Activated B cell treated with CpG ODN at 0.5 μM for 24 hours (primary cell): ENCODE measurements around the gene SH3RF3. TPM values are rescaled to one million over a fixed set of nuclear protein-coding genes. Genes with fewer than 3 reads are reported as not detected.

Source experiments
- ATAC-seq: fragments of 200-7000 bp; cut with Tn5 transposase; one replicate; pipeline ENCODE4 v1.10.0; 2021; ENCODE audit warnings: low read depth, mild to moderate bottlenecking, moderate library complexity
- CTCF ChIA-PET: fragments of 350-600 bp; sonication (Branson Sonifier 250); formaldehyde crosslinking; loops from one replicate; lab custom pipeline; 2021; ENCODE audit warnings: antibody characterized with exemption; lab: Charles Lee
- POLR2A ChIA-PET: fragments of 350-600 bp; sonication (Branson Sonifier 250); formaldehyde crosslinking; loops from one replicate; lab custom pipeline; 2021; ENCODE audit warnings: antibody characterized with exemption; lab: Charles Lee
- DNase-seq: peaks from one replicate; pipeline ENCODE4 v3.0.0; 2022
- H3K27ac Mint-ChIP-seq: one replicate; pipeline ENCODE4 v1.8.0; 2020; ENCODE audit warnings: mixed read lengths
- H3K27me3 Mint-ChIP-seq: one replicate; pipeline ENCODE4 v1.8.0; 2021; ENCODE audit warnings: mixed read lengths
- H3K36me3 Mint-ChIP-seq: one replicate; pipeline ENCODE4 v1.8.0; 2021; ENCODE audit warnings: low read depth, mixed read lengths
- H3K4me1 Mint-ChIP-seq: one replicate; pipeline ENCODE4 v1.8.0; 2021; ENCODE audit warnings: mixed read lengths
- H3K4me3 Mint-ChIP-seq: one replicate; pipeline ENCODE4 v1.8.0; 2020; ENCODE audit warnings: mild to moderate bottlenecking, mixed read lengths
- H3K9me3 Mint-ChIP-seq: one replicate; pipeline ENCODE4 v1.8.0; 2020; ENCODE audit warnings: mixed read lengths
- intact Hi-C: fragments of 100-400 bp; cut with micrococcal nuclease; formaldehyde crosslinking; loops from one replicate; pipeline ENCODE4 v1.15.1; 2024
- total RNA-seq: library from RNA; stranded (reverse); gene quantifications from 2 replicates; pipeline ENCODE4 v1.2.3, GENCODE V29; 2022
- TF ChIP-seq, protein P1 (sequence below): fragments of 200-600 bp; IDR thresholded peaks from one replicate; pipeline ENCODE4 v1.8.0; 2022; ENCODE audit warnings: antibody characterized with exemption, mild to moderate bottlenecking

Gene SH3RF3
- total RNA-seq, 1 donor from 2014 or later: 0.09 TPM

DNA sequence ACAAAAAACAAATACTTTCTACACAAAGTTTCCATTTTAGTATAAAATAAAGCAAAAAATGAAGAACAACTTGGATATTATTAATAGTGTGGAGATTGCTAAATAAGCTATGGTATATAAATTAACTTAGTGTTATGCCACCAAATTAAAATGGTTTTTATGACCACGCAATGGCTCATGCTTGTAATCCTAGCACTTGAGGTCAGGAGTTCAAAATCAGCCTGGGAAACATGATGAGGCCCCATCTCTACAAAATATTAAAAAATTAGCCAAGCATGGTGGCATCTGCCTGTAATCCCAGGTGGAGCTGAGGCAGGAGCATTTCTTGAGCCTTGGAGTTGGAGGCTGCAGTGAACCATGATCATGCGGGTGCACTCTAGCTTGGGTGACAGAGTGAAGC, 108.8 kb downstream of the SH3RF3 start:
- no peaks in the 10 kb centered on the region for H3K9me3 Mint-ChIP-seq
- no peak for ATAC-seq
- DNase-seq: no peak
- no peaks in the 10 kb centered on the region for H3K36me3 Mint-ChIP-seq
- ChIA-PET CTCF (interaction anchor here (1.0 to 1.5 kb wide), 2 partner anchors 17 to 19 kb away, joined by 3 to 4 read pairs; no protein-coding TSS in a partner anchor), POLR2A (no interaction called here)
- no peak overlapping the region for H3K4me3 Mint-ChIP-seq
- no peak overlapping the region for H3K27ac Mint-ChIP-seq
- H3K27me3 Mint-ChIP-seq: no peaks in the 10 kb centered on the region
- intact Hi-C loops: loop anchor here (2.0 kb wide), 2 partner anchors 17 to 19 kb away; no protein-coding TSS in a partner anchor
- H3K4me1 Mint-ChIP-seq: peaks cover 46% of the 10 kb centered on the region
- TF ChIP-seq, protein P1, sequence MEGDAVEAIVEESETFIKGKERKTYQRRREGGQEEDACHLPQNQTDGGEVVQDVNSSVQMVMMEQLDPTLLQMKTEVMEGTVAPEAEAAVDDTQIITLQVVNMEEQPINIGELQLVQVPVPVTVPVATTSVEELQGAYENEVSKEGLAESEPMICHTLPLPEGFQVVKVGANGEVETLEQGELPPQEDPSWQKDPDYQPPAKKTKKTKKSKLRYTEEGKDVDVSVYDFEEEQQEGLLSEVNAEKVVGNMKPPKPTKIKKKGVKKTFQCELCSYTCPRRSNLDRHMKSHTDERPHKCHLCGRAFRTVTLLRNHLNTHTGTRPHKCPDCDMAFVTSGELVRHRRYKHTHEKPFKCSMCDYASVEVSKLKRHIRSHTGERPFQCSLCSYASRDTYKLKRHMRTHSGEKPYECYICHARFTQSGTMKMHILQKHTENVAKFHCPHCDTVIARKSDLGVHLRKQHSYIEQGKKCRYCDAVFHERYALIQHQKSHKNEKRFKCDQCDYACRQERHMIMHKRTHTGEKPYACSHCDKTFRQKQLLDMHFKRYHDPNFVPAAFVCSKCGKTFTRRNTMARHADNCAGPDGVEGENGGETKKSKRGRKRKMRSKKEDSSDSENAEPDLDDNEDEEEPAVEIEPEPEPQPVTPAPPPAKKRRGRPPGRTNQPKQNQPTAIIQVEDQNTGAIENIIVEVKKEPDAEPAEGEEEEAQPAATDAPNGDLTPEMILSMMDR: no peak

DNA sequence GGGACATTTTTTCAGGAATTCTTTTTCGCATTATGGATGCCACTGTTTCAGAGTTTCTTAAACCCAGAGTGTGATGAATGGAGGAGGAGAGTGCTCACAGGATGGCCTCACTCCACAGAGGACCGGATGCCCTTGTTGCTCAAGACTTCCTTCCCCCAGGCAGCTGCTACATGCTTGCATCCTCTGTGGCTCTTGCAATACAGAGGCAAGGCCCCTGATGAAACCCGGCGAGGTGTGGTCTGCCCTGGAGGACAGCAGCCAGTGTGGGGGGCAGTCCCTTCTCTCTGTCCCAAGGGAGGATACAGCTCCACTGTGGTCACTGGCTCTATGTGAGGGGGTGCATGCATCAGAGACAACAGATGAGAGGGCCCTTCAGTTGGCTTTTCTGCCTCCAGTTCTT, 109.6 kb downstream of the SH3RF3 start:
- no peaks in the 10 kb centered on the region for H3K27me3 Mint-ChIP-seq
- ATAC-seq: peak; percentile 92
- ChIA-PET POLR2A (interaction anchor here (1.8 kb wide), 1 partner anchor 25 kb away, joined by 4 read pairs; no protein-coding TSS in a partner anchor), CTCF (interaction anchor here (1.0 to 1.5 kb wide), 2 partner anchors 16 to 18 kb away, joined by 3 to 4 read pairs; no protein-coding TSS in a partner anchor)
- peak overlapping the region; percentile 35 for H3K4me3 Mint-ChIP-seq
- peak overlapping the region; percentile 75 for H3K27ac Mint-ChIP-seq
- TF ChIP-seq, protein P1: no peak
- no peaks in the 10 kb centered on the region for H3K36me3 Mint-ChIP-seq
- DNase-seq: peak; percentile 30
- H3K4me1 Mint-ChIP-seq: peaks cover 41% of the 10 kb centered on the region
- H3K9me3 Mint-ChIP-seq: no peaks in the 10 kb centered on the region
- intact Hi-C loops: loop anchor here (2.0 kb wide), 2 partner anchors 16 to 20 kb away; no protein-coding TSS in a partner anchor

DNA sequence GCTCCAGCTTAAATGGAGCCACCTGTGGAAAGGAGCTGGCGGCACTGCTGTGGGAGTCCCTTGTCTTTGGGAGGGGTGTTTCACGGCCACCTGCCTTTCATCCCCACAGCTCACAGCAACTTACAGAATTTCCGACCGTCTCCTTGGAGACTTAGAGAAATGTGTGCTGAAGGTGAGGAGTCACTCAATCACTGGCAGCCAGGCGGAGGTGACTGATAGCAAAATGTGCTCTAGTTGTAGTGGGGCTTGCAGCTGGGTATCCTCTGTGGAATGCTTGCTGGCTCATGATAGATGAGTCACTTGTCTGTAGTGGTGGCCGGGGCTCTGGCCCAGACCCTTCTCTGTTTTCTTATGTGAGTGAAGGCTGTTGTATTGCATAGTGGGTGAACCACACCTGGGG, 110.7 kb downstream of the SH3RF3 start:
- POLR2A ChIA-PET: interaction anchor here (1.8 kb wide), 1 partner anchor 26 kb away, joined by 4 read pairs; no protein-coding TSS in a partner anchor
- H3K36me3 Mint-ChIP-seq: no peaks in the 10 kb centered on the region
- TF ChIP-seq, protein P1: no peak
- no peaks in the 10 kb centered on the region for H3K27me3 Mint-ChIP-seq
- DNase-seq (no peak), ATAC-seq (no peak)
- H3K27ac Mint-ChIP-seq: no peak overlapping the region
- peaks cover 41% of the 10 kb centered on the region for H3K4me1 Mint-ChIP-seq
- intact Hi-C loops: loop anchor here (2.0 kb wide), 2 partner anchors 15 to 21 kb away; no protein-coding TSS in a partner anchor
- CTCF ChIA-PET: no interaction called here
- H3K9me3 Mint-ChIP-seq: no peaks in the 10 kb centered on the region
- H3K4me3 Mint-ChIP-seq: no peak overlapping the region

DNA sequence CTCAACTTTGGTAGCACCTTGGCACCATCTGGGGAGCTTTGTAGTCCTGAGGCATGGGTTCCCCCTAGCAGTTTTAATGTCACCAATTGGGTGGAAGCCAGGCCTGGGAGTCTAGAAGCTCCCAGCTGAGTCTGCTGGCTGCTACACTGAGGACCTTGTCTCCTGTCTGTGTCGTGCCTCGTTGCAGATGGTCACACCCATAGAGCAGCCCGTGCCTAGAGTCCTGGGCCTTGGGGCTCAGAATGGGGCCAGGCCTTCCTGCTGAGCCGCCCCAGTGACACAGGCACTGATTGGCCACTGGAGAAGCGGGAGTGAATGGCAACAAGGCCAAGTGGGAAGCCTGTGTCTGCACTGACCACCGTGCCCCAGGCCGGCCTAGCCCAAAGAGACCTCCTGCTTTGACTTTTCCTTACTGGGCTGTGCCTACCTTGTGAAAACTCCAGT, 113.2 kb downstream of the SH3RF3 start:
- CTCF ChIA-PET: no interaction called here
- intact Hi-C loops: no loop called here
- H3K4me1 Mint-ChIP-seq: peaks cover 26% of the 10 kb centered on the region
- ATAC-seq (no peak), DNase-seq (no peak)
- H3K27ac Mint-ChIP-seq: no peak overlapping the region
- no peaks in the 10 kb centered on the region for H3K9me3 Mint-ChIP-seq
- H3K4me3 Mint-ChIP-seq: no peak overlapping the region
- H3K27me3 Mint-ChIP-seq: no peaks in the 10 kb centered on the region
- POLR2A ChIA-PET: no interaction called here
- H3K36me3 Mint-ChIP-seq: no peaks in the 10 kb centered on the region
- TF ChIP-seq, protein P1: no peak

DNA sequence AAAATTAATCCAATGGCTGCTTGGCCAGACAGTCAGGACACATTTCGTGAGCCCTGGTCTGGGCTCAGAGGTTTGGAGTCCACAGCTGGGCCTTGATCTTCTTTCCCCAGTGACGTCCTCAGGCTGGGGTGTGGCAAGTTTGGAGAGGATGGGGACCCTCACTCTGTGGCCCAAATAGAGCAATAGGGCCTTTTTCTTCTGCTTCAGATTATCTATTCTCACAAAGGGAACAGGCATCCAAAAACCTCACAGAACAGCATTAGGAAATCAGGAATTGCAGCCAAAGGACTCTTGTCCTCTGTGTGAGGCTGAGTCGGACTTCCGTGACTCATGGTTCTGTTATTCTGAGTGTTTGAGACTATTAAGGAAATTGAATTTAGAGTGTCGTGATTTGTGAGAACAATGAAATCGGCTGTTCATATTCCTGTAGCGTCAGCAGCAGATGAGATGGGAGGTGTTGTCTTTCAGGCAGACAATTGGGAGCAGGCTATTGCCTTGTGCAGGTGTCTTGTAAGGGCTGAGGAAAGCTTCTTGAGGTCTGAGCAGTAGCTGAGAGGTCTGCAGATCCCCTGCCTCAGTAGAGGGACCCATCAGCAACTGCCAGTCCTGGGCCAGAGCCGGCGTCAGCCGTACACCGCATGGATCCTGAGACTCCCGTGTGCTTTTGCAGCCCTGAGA, 113.8 kb downstream of the SH3RF3 start:
- Mint-ChIP-seq H3K27ac (no peak overlapping the region), H3K4me3 (no peak overlapping the region), H3K36me3 (no peaks in the 10 kb centered on the region), H3K9me3 (no peaks in the 10 kb centered on the region), H3K27me3 (no peaks in the 10 kb centered on the region), H3K4me1 (peaks cover 26% of the 10 kb centered on the region)
- DNase-seq: no peak
- ATAC-seq: no peak
- ChIA-PET CTCF (no interaction called here), POLR2A (no interaction called here)
- intact Hi-C loops: no loop called here
- TF ChIP-seq, protein P1: no peak
